SH-SY5Y (cell line): ENCODE results near the gene EBI3.

Experiments used
- GATA2 ChIP-seq: IDR thresholded peaks from 2 replicates; pipeline ENCODE4 v1.6.1; 2011; ENCODE audit warnings: mild to moderate bottlenecking, low read depth, low read length
- GATA3 ChIP-seq: IDR thresholded peaks from 2 replicates; pipeline ENCODE4 v1.6.1; 2011; ENCODE audit warnings: low read depth, mild to moderate bottlenecking, low read length, moderate library complexity

Gene EBI3

GRCh38 chr19:4229179-4229931 lies at the start of gene EBI3:
Gene EBI3, plus strand, starts transcription at chr19:4229523. Its CDS starts 28 bp downstream, at chr19:4229551.
- no peak for TF ChIP-seq GATA2

GRCh38 chr19:4181053-4181508 lies 48.2 kb upstream of the EBI3 start:
- TF ChIP-seq GATA3, result no peak

GRCh38 chr19:4182084-4182810 lies 47.1 kb upstream of the EBI3 start, which contains the start of the genes ANKRD24 and SIRT6:
Gene ANKRD24, plus strand, starts transcription at chr19:4182689. Its CDS starts 3,737 bp downstream, at chr19:4186426.
Gene SIRT6, minus strand, starts transcription at chr19:4182563. Its CDS starts 24 bp downstream, at chr19:4182539.
- TF ChIP-seq GATA3 (no peak), GATA2 (peak; percentile 80)

GRCh38 chr19:4183967-4184717 lies 45.2 kb upstream of the EBI3 start:
- TF ChIP-seq GATA2 (no peak), GATA3 (no peak)

- TF ChIP-seq GATA3 (no peak), GATA2 (no peak)
These were observed 44.5 kb upstream of the EBI3 start for GRCh38 chr19:4184718-4185352.

GRCh38 chr19:4185413-4186086 lies 43.8 kb upstream of the EBI3 start:
- TF ChIP-seq GATA3 (no peak), GATA2 (no peak)

- TF ChIP-seq GATA3 (no peak), GATA2 (no peak)
These were observed 43.0 kb upstream of the EBI3 start for GRCh38 chr19:4186087-4186993.

- no peak for TF ChIP-seq GATA3
- no peak for TF ChIP-seq GATA2
These were observed 41.8 kb upstream of the EBI3 start for GRCh38 chr19:4187313-4188122.

- no peak for TF ChIP-seq GATA3
- TF ChIP-seq GATA2, result no peak
These were observed 39.7 kb upstream of the EBI3 start for GRCh38 chr19:4189641-4190040.

GRCh38 chr19:4194353-4194752 lies 35.0 kb upstream of the EBI3 start:
- TF ChIP-seq GATA3 (no peak), GATA2 (no peak)

- TF ChIP-seq GATA3 (no peak), GATA2 (no peak)
These were observed 33.3 kb upstream of the EBI3 start for GRCh38 chr19:4196009-4196408.
